ENCODE results near the gene CHST7.

Gene CHST7

DNA sequence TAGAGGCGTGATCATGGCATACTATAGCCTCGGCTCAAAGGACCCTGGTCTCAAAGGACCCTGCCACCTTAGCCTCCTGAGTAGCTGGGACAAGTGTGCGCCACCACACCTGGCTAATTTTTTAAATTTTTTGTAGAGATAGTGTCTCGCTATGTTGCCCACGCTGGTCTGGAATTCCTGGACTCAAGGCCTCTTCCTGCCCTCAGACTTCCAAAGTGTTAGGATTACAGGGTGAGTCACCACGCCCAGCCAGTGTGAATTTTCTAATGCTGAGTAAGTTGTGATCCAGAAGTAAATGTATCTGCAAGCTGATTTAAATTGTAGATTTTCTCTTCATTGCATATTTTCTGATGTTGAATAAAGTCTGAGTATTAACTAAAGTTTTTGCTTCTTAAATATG lies 25.7 kb upstream of the CHST7 start:
- TF ChIP-seq, protein P1, sequence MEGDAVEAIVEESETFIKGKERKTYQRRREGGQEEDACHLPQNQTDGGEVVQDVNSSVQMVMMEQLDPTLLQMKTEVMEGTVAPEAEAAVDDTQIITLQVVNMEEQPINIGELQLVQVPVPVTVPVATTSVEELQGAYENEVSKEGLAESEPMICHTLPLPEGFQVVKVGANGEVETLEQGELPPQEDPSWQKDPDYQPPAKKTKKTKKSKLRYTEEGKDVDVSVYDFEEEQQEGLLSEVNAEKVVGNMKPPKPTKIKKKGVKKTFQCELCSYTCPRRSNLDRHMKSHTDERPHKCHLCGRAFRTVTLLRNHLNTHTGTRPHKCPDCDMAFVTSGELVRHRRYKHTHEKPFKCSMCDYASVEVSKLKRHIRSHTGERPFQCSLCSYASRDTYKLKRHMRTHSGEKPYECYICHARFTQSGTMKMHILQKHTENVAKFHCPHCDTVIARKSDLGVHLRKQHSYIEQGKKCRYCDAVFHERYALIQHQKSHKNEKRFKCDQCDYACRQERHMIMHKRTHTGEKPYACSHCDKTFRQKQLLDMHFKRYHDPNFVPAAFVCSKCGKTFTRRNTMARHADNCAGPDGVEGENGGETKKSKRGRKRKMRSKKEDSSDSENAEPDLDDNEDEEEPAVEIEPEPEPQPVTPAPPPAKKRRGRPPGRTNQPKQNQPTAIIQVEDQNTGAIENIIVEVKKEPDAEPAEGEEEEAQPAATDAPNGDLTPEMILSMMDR (IDR thresholded peaks at IDR 0.05; ENCODE audit: insufficient read depth, low read depth, low read length, missing control alignments): no peak
- H3K4me3 ChIP-seq (ENCODE audit: low read depth, low read length): no peak overlapping the region

DNA sequence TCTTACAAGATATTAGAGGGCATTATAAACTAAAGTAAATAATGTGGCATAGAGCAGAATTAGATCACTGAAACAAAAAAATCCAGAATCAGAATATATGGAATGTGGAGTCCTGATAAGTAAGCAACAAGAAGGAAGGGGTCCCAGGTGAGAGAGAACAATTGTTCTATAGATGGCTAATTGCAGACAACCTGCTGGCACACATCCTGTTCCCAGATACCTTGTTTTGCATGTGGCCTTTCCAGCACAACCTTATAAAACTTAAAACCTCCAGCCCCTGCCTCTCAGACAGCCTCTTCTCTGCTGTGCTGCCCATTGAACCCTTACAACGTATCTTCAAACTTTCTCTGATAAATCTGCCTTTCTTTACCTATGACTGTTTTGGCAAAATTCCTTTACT lies 23.7 kb upstream of the CHST7 start:
- DNase-seq (ENCODE audit: low read depth): no peak
- TF ChIP-seq, protein P1 (IDR thresholded peaks at IDR 0.05; ENCODE audit: insufficient read depth, low read depth, low read length, missing control alignments): no peak
- no peak overlapping the region for H3K4me3 ChIP-seq (ENCODE audit: low read depth, low read length)

More for the DNA sequence above, 25.7 kb upstream of the CHST7 start:
- DNase-seq (ENCODE audit: low read depth): no peak

- no peak for DNase-seq (ENCODE audit: low read depth)
- no peak overlapping the region for H3K4me3 ChIP-seq (ENCODE audit: low read depth, low read length)
- TF ChIP-seq, protein P1 (IDR thresholded peaks at IDR 0.05; ENCODE audit: insufficient read depth, low read depth, low read length, missing control alignments): no peak
These were observed 22.0 kb upstream of the CHST7 start for GRCh38 chrX:46551494-46552128.

DNA sequence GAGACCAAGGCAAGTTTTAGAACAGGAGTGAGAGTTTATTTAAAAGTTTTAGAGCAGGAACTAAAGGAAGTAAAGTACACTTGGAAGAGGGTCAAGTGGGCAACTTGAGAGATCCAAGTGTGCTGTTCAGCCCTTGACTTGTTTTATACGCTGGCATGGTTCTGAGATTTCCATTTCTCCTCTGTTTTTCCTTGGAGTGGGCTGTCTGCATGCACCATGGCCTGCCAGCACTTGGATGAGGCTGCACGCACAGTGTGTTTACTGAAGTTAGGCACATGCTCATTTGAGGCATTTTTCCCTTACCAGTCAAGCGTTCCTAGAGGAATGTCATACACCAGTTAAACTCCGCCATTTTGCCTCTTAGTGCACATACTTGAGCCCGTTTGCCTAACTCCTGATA lies 19.6 kb upstream of the CHST7 start:
- TF ChIP-seq, protein P1 (IDR thresholded peaks at IDR 0.05; ENCODE audit: insufficient read depth, low read depth, low read length, missing control alignments): no peak
- no peak for DNase-seq (ENCODE audit: low read depth)
- H3K4me3 ChIP-seq (ENCODE audit: low read depth, low read length): no peak overlapping the region

DNA sequence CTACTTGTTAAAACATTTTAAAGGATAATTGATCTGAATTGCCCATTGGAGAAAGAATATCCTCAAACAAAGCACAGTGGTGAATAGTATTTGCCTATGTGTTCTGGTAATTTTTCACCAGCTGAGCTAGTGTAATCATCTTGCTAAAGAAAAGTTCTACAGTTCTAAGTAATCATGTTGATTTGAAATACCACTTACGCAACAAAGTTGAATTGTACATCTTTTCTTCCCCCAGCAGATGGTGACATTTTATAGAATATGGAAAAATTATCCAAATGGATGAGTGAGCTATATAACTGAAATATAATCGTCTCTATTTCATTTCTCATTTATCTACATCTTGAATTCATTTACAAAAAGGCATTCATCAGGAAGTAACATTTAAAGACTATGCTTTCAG lies 18.6 kb upstream of the CHST7 start:
- DNase-seq (ENCODE audit: low read depth): peak; percentile 5
- no peak overlapping the region for H3K4me3 ChIP-seq (ENCODE audit: low read depth, low read length)
- TF ChIP-seq, protein P1 (IDR thresholded peaks at IDR 0.05; ENCODE audit: insufficient read depth, low read depth, low read length, missing control alignments): no peak

- no peak for DNase-seq (ENCODE audit: low read depth)
- TF ChIP-seq, protein P1 (IDR thresholded peaks at IDR 0.05; ENCODE audit: insufficient read depth, low read depth, low read length, missing control alignments): no peak
- no peak overlapping the region for H3K4me3 ChIP-seq (ENCODE audit: low read depth, low read length)
These were observed 14.5 kb upstream of the CHST7 start for GRCh38 chrX:46559062-46559461.

All from GM12865 (cell line).